COLO829 (cell line): Measurements from ENCODE around the gene IRF7.

ENCODE experiments used
- DNase-seq: peaks from one replicate; pipeline ENCODE4 v3.0.0; 2012; ENCODE audit warnings: low spot score

IRF7 gene

GRCh38 chr11:607971-608659, 7.6 kb downstream of the IRF7 start:
- DNase-seq, result no peak

GRCh38 chr11:607020-607780, 8.6 kb downstream of the IRF7 start:
- no peak for DNase-seq

GRCh38 chr11:606245-606644, 9.5 kb downstream of the IRF7 start:
- no peak for DNase-seq

GRCh38 chr11:605286-606129, 10.2 kb downstream of the IRF7 start:
- DNase-seq, result no peak

GRCh38 chr11:603154-603553, 12.6 kb downstream of the IRF7 start:
- DNase-seq, result no peak

GRCh38 chr11:601573-602245, 14.0 kb downstream of the IRF7 start:
- DNase-seq, result no peak

- DNase-seq, result no peak
Measured at GRCh38 chr11:598005-598680, 17.6 kb downstream of the IRF7 start.

GRCh38 chr11:597166-597725, 18.5 kb downstream of the IRF7 start:
- DNase-seq, result no peak

GRCh38 chr11:596374-596773, 19.4 kb downstream of the IRF7 start:
- DNase-seq, result no peak

- no peak for DNase-seq
Measured at GRCh38 chr11:595400-595799, 20.4 kb downstream of the IRF7 start.

GRCh38 chr11:593347-593746, 22.4 kb downstream of the IRF7 start:
- no peak for DNase-seq

GRCh38 chr11:592918-593317, 22.8 kb downstream of the IRF7 start:
- no peak for DNase-seq

GRCh38 chr11:592501-592900, 23.2 kb downstream of the IRF7 start:
- DNase-seq, result no peak

GRCh38 chr11:590997-591396, 24.8 kb downstream of the IRF7 start:
- DNase-seq, result no peak

GRCh38 chr11:589798-590197, 26.0 kb downstream of the IRF7 start:
- DNase-seq, result no peak

- no peak for DNase-seq
Measured at GRCh38 chr11:587978-588380, 27.8 kb downstream of the IRF7 start.

- DNase-seq, result no peak
Measured at GRCh38 chr11:587546-587945, 28.2 kb downstream of the IRF7 start.

- no peak for DNase-seq
Measured at GRCh38 chr11:586376-587316, 29.1 kb downstream of the IRF7 start.

- no peak for DNase-seq
Measured at GRCh38 chr11:584287-584686, 31.5 kb downstream of the IRF7 start.

- no peak for DNase-seq
Measured at GRCh38 chr11:581752-582151, 34.0 kb downstream of the IRF7 start.
